NCI-H510A (cell line): ENCODE data around the gene ZNF587.
"Not testable (repeated sequence)": the region's sequence is repeated elsewhere in the genome, so short reads cannot be mapped to it uniquely, and the experiment has no call there.

Experiments
- DNase-seq: peaks from one replicate; lab custom pipeline; 2025; lab: John Stamatoyannopoulos, UW

The ZNF587 gene

GRCh38 chr19:57887195-57887941 is 37.7 kb downstream of the ZNF587 start:
- no peak for DNase-seq

DNA sequence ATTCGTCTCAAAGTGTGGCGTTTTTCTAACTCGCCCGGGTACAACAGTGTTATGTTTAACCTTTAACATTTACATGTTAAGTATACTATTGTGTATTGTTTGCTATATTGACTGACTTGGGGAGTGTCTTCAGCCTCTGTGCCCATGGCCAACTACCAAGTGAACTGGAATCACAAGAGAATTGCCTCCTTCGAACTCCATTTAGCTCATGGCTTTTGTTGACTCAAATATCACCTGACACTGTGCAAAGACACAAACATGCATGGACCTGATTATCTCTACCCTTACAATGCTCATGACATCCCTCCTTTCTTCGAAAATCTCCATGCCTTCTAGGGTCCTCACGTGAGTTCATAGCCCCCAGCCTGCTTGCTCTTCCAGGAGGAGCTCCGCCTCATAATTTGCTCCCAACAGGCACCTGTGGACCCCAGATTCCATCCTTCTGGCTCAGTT is 38.5 kb downstream of the ZNF587 start:
- DNase-seq, result no peak

GRCh38 chr19:57888560-57889231 is 39.0 kb downstream of the ZNF587 start, which contains the start of gene ZNF814:
Gene ZNF814 (minus strand): TSS chr19:57889037. CDS start chr19:57888802, 235 bp downstream.
- DNase-seq, result peak; percentile 8

DNA sequence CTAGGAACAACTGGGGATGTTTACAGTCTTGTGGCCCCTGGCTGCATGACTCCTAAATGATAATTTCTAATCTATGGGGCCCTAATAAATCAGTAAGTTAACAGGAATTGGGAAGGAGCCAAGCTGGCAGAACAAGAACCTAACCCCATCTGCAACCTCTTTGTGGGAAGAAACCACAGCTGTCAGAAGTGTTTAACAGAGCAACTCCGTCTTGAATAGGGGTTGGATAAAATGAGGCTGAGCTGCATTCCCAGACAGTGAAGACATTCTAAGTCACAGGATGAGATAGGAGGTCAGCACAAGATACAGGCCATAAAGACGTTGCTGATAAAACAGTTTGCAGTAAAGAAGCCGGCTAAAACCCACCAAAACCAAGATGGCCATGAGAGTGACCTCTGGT is 41.0 kb downstream of the ZNF587 start:
- not testable (repeated sequence) for DNase-seq

- no peak for DNase-seq
Observed at GRCh38 chr19:57900311-57900710, 50.7 kb downstream of the ZNF587 start.

DNA sequence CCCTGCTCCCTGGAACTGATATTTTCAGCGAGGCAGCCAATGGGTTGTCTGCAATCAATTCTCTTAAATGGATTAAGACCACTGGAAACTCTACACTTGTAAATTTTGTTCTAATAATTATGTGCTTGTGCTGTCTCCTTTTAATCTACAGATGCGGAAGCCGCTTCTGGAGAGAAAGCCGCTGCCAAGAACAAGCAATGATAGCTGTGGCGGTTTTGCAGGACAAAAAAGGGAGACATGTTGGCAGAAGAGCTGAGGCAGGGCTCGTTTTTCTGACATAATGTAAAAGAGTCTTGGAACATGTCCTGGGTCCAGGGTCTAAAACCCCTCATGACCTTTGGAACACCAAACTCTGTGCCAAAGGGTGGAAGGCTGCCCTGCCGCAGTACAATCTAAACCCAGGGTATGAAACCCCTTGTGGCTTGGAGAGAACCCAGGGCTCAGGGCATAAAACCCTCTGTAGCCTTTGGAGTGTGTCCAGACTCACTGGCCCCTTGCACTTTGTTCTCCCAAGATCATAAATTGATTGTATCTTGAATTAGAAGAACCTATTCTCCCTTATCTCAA is 54.0 kb downstream of the ZNF587 start:
- DNase-seq, result no peak

DNA sequence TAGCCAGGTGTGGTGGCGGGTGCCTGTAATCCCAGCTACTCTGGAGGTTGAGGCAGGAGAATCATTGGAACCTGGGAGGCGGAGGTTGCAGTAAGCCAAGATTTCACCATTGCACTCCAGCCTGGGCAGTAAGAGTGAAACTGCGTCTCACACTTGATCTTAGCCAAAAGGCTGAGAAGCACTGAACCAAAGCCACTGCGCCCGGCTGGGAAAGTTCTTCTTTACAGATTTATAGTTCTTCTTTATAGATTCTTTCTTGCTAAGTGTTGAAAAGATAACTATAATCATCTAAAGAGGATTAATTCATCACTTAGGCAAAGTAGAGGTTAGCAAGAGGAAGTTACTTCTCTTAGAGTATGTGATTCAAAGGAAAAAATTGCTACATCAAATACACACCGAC is 55.6 kb downstream of the ZNF587 start:
- DNase-seq, result no peak

DNA sequence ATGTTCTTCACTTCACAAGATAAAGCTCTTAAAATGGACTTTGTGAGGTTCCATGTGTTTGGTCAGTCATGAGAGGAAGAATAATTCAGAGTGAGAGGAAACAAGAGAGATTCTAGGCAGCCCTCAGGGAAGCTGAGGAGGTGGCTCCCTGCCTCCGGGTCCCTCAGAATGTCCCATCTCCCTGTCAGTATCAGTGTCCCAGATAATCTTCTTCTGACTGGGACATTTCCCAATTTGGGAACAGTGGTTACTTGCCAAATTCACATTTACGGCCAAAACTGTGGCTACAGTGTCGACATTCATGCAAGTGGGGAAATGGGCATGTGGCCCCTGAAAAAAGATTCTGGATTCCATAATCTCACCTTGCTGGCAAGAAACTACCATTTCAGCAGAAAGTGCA is 57.7 kb downstream of the ZNF587 start:
- no peak for DNase-seq

DNA sequence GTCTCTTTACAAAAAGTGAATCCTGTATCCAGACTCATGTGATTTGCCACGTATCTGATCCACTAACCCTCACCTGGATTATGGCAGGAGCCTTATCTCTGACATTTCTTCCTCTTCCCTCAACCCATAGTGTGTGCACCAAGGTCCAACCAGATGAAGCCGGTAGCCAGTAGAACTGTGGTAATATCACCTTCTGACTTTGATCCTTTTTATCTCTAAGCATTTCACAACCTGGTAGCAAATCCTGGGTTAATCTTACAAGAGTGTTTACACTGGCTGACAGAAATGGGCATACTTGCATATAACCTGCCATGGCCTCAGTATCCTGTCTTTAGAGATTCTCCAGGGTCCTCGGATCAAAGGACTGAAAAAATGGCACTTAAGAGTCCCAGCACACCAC is 64.9 kb downstream of the ZNF587 start:
- DNase-seq, result no peak
